GM21360 (cell line): ENCODE data around the gene VENTX.

Experiments used
- ATAC-seq: cut with Tn5 transposase; IDR thresholded peaks from one replicate; pipeline ENCODE4 v1.9.1; 2021; ENCODE audit warnings: mild to moderate bottlenecking, moderate library complexity; ENCODE audit not compliant: unreplicated experiment

VENTX gene

GRCh38 chr10:133201948-133202725, 35.5 kb upstream of the VENTX start:
- no peak for ATAC-seq

- ATAC-seq = no peak
Measured at GRCh38 chr10:133202778-133203651, 34.6 kb upstream of the VENTX start.

- ATAC-seq = no peak
Measured at GRCh38 chr10:133203652-133204195, 33.9 kb upstream of the VENTX start.

- no peak for ATAC-seq
Measured at GRCh38 chr10:133204226-133205015, 33.2 kb upstream of the VENTX start.

GRCh38 chr10:133205146-133205545, 32.5 kb upstream of the VENTX start:
- no peak for ATAC-seq

GRCh38 chr10:133206356-133207040, 31.2 kb upstream of the VENTX start:
- ATAC-seq = no peak

- ATAC-seq = no peak
Measured at GRCh38 chr10:133207041-133207600, 30.5 kb upstream of the VENTX start.

- no peak for ATAC-seq
Measured at GRCh38 chr10:133207627-133208026, 30.0 kb upstream of the VENTX start.

- no peak for ATAC-seq
Measured at GRCh38 chr10:133208466-133208865, 29.2 kb upstream of the VENTX start.

- no peak for ATAC-seq
Measured at GRCh38 chr10:133209117-133209516, 28.5 kb upstream of the VENTX start.

- no peak for ATAC-seq
Measured at GRCh38 chr10:133209641-133210040, 28.0 kb upstream of the VENTX start.

GRCh38 chr10:133210398-133211140, 27.1 kb upstream of the VENTX start:
- no peak for ATAC-seq

GRCh38 chr10:133211141-133211830, 26.4 kb upstream of the VENTX start:
- no peak for ATAC-seq

- no peak for ATAC-seq
Measured at GRCh38 chr10:133211959-133212852, 25.4 kb upstream of the VENTX start.

GRCh38 chr10:133212853-133213494, 24.7 kb upstream of the VENTX start:
- no peak for ATAC-seq

GRCh38 chr10:133213641-133214467, 23.8 kb upstream of the VENTX start:
- no peak for ATAC-seq
